Stimulated activated CD8-positive, alpha-beta memory T cell treated with anti-CD3 and anti-CD28 coated beads, Interleukin-7, amount 100 ng/mL, for 48 hours (primary cell): ENCODE data around the gene ELK1.
"Not testable (repeated sequence)": the region's sequence is repeated elsewhere in the genome, so short reads cannot be mapped to it uniquely, and the experiment has no call there.

Experiments
- DNase-seq, 2 donors: peaks; one replicate each; pipeline ENCODE4 v3.0.0-alpha.2; 2020; ENCODE audit warnings: low read depth in 1 of 2; ENCODE audit errors: extremely low read depth in 1 of 2

The ELK1 gene

DNA sequence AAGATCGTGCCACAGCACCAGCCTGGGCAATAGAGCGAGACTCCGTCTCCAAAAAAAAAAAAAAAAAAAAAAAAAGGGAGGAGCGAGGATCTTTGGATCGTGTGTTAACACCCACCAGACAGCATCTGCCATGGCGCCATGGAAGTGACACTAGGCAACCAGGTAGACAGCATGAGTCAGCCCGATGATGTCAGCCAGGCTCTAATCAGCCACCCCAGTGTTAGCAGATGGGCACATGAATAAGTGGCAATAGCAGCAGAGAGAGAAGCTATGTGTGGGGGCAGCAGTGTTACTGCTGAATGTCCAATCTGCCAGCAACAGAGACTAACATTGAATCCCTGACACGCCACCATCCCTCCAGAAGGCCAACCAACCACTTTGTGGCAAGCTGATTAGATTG, 37.3 kb downstream of the ELK1 start:
- DNase-seq, result no peak

GRCh38 chrX:47612418-47612817, 37.9 kb downstream of the ELK1 start:
- DNase-seq, result no peak

GRCh38 chrX:47611926-47612325, 38.4 kb downstream of the ELK1 start:
- no peak for DNase-seq

GRCh38 chrX:47611489-47611888, 38.9 kb downstream of the ELK1 start:
- DNase-seq, result no peak

DNA sequence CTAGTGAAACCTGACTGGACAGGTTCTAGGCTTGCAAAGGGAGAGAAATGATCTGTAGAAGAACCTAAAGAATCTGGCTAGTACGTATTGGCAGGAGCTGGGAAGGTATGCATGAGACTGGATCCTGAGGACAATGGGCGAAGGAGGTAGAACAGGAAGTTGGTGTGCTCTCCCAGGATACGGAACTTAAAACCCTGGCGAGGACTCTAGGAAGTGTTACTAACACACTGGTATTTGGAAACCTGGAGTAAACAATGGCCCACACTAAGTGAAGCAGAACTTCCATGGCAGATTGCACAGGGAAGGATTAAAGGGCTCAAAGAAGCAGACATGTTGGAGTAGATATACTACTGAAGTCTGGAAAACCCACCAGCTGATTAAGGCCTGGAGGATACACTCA, 39.9 kb downstream of the ELK1 start:
- DNase-seq, result no peak

DNA sequence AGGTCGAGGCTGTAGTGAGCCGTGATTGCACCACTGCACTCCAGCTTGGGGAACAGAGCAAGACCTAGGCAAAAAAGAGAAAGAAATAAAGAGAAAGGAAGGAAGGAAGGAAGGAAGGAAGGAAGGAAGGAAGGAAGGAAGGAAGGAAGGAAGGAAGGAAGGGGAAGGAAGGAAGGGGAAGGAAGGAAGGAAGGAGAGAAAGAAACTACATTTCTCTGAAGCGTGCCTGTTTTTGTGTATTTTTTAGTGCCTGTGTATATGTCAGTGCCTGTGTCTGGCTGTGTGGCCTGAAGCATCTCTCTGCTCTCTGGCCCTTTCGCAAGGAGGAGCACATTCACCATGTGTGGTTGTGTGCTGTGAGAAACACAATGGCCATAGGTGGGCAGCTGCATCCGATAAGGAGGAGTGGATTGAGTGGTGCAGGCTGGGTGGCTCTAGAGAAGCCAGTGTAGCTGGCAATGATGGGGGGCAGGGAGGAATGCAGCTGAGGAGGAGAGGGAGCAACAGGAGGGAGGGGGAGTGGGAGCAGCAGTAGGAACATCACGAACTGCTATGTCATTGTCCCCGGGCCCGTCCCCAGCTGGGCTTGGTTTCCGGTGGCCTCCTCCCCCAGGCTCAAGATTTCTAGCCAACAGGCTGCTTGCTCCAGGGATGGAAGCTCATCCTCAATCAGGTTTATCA, 42.1 kb downstream of the ELK1 start:
- DNase-seq, result no peak

DNA sequence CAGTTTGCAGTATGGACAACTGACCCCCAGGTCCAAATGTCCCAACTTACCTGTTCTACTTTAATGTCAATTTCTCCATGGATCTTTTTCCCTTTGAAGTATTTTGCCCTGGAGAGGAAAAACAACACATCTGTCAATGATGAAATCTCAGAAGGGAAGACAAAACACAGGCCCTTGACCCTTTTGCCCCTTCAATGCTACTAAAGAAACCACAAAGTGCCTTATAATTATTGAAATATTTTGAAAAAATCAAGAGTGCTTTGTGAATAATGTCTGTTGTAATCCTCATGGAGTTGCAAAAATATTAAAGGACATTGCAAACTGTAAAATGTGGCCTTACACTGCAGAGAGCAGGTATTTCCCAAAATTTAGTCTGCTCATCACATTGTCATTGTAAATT, 43.3 kb downstream of the ELK1 start:
- DNase-seq, result no peak

GRCh38 chrX:47605024-47605423, 45.3 kb downstream of the ELK1 start:
- no peak for DNase-seq

- DNase-seq, result not testable (repeated sequence)
Measured at GRCh38 chrX:47603125-47603524, 47.2 kb downstream of the ELK1 start.

DNA sequence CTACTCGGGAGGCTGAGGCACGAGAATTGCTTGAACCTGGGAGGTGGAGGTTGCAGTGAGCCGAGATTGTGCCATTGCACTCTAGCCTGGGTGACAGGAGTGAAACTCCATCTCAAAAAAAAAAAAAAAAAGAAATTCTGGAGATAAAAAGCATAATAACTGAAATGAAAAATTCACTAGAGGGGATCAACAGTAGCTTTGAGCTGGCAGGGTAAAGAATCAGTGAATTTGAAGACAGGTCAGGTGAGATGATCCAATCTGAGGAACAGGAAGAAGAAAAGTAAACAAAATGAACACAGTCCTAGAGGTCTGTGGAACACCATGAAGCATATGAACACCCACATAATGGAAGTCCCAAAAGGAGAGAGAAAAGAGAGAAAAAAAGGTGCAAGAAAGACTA, 53.1 kb downstream of the ELK1 start:
- no peak for DNase-seq

GRCh38 chrX:47596256-47596655, 54.1 kb downstream of the ELK1 start:
- no peak for DNase-seq

DNA sequence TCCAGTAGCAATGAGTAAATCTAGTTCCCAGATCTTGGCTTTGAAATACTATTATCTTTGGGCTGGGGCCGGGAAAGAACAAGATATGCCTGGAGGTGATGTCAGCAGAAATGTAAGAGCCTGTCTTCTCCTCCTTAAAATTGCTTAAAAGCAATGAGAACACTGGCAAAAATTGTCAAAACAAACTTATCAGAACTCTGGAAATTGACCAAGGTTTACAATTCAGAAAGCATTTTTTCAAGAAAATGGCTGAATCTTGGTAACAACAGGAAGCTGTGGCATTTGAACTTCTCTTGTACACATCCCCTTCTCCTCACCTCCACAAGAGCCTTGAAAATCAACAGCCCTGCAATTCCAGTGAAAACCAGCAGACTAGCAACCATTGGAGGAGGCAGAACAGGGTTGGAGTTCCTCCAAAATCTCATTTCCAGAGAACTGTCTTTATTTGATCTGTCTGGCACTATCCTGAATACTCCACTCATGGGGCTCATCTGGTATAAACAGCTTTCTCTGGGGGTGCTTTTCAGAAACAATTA, 54.6 kb downstream of the ELK1 start:
- DNase-seq, result no peak

DNA sequence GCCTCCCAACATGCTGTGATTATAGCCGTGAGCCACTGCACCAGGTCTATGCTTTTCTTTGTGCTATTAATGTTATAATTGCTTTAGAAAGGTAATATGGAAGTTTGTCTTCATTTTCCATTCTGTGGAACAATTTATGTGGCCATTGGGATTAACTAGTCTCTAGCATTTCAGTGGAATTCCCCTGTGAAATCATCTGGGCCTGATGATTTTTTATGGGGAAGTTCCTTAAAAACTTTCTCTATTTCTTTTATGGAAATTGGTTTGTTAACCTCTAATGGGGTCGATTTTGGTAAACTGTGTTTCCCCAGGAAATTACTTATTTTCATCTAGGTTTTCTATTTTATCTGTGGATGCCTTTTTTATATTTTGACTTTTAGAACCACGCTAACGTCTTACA, 56.8 kb downstream of the ELK1 start:
- DNase-seq, result no peak

GRCh38 chrX:47590984-47591383, 59.4 kb downstream of the ELK1 start:
- no peak for DNase-seq

GRCh38 chrX:47587906-47588735, 62.2 kb downstream of the ELK1 start:
- no peak for DNase-seq

DNA sequence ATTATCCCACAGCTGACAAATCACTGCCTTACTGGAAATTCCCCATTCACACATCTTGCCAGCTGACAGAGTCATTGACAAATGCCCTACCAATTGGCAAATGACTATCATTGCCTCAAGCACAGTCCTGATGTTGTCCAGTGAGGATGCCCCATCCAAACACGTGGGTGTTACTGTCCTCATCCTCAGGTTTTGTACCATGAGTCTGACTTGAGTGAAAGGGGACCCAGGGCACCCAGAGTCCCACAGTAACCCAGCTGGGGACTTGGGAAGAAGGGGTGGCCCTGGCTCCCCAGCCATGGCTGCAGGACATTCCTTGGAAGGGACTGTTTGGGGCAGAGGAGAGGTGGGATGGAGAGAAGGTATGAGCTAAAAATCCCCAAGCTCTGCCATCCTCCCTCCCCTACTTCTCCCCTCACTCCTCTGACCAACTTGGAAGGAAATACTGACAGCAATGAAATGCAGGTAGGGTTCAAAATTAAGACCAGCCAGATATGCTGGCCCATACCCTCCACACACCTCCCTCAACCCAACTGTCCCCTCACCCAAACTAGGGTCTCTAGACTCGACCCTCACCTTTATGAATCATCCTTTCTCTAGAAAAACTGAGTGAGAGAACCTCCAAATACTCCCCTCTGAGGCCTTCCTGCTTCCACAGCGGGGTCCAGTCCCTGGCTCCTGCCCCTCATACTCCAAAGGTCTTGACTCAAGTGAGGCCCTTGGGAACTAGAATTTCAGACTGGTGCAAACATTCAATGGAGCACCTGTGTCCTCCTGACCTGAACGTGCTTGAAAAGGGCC, 63.1 kb downstream of the ELK1 start:
- no peak for DNase-seq

GRCh38 chrX:47586043-47586787, 64.1 kb downstream of the ELK1 start:
- no peak for DNase-seq
